ENCODE measurements around the gene B3GNT7. TPM values are rescaled to one million over a fixed set of nuclear protein-coding genes. Genes with fewer than 3 reads are reported as not detected.

B3GNT7 gene
- total and polyA plus RNA-seq, 2 of the 8 experiments (the other 6 are each of a cell fraction or from before 2014, with no cell fraction given), result 26.4 to 73.1 TPM

- Histone ChIP-seq H2AK5ac (ENCODE audit: low read depth, low read length) (no peak overlapping the region), H2BK20ac (ENCODE audit: low read length) (no peak overlapping the region), H3K79me1 (ENCODE audit: low read depth, low read length) (no peaks in the 10 kb centered on the region), H3K79me2 (ENCODE audit: control insufficient read depth in 1 of 2, insufficient read depth in 2 of 2, low read length in 2 of 2) (no peaks in the 10 kb centered on the region), H3K18ac (ENCODE audit: extremely low read depth, low read length) (no peak overlapping the region), H2BK15ac (ENCODE audit: low read length) (no peak overlapping the region), H3K4ac (replicated peaks; ENCODE audit: insufficient read length, low read depth, low read length) (no peak overlapping the region), H4K91ac (replicated peaks; ENCODE audit: insufficient read length, low read length) (no peak overlapping the region), H4K8ac (ENCODE audit: extremely low read depth, insufficient read depth, low read length) (no peak overlapping the region), H2AFZ (ENCODE audit: low read length) (no peak overlapping the region), H2BK5ac (ENCODE audit: low read depth, low read length) (no peak overlapping the region), H3K4me3 (ENCODE audit: extremely low read depth in 1 of 4, insufficient read depth in 2 of 4, low read depth in 3 of 4, low read length in 4 of 4) (no peak overlapping the region), H2BK120ac (replicated peaks; ENCODE audit: low read depth, low read length) (no peak overlapping the region), H3K14ac (ENCODE audit: insufficient read length) (no peak overlapping the region), H3K4me2 (ENCODE audit: insufficient read depth in 1 of 2, low read depth in 2 of 2, low read length in 2 of 2) (no peak overlapping the region), H3K36me3 (ENCODE audit: control insufficient read depth in 2 of 4, insufficient read depth in 4 of 4, low read length in 3 of 4) (no peaks in the 10 kb centered on the region; a peak in 1 of 8 replicates), H2BK12ac (ENCODE audit: low read depth, low read length) (no peak overlapping the region), H4K20me1 (replicated peaks in 1 of 2; ENCODE audit: control insufficient read depth in 1 of 2, insufficient read depth in 2 of 2, low read length in 2 of 2) (no peaks in the 10 kb centered on the region), H3K56ac (replicated peaks; ENCODE audit: insufficient read length, low read depth, low read length) (no peak overlapping the region), H3K27ac (ENCODE audit: low read depth, low read length) (no peak overlapping the region), H3K9me3 (ENCODE audit: insufficient read depth in 2 of 2, low read depth in 1 of 2, low read length in 1 of 2) (no peaks in the 10 kb centered on the region), H3K27me3 (replicated peaks in 1 of 4; ENCODE audit: control insufficient read depth in 3 of 4, extremely low read depth in 1 of 4, insufficient read depth in 3 of 4, low read length in 3 of 4) (no peaks in the 10 kb centered on the region), H3K9ac (replicated peaks in 1 of 4; ENCODE audit: extremely low read depth in 1 of 4, low read depth in 3 of 4, low read length in 3 of 4) (no peak overlapping the region), H3K23ac (ENCODE audit: insufficient read length) (no peak overlapping the region), H3K23me2 (ENCODE audit: low read depth, low read length) (no peaks in the 10 kb centered on the region; the same call in 1 of the 2 replicates), H3K4me1 (replicated peaks in 1 of 4; ENCODE audit: control insufficient read depth in 3 of 4, insufficient read depth in 4 of 4, low read length in 3 of 4) (no peaks in the 10 kb centered on the region), H4K5ac (ENCODE audit: insufficient read length, low read depth, low read length) (no peak overlapping the region)
- WGBS, 2 experiments (ENCODE audit: extremely low coverage in 1 of 2, insufficient coverage in 1 of 2, insufficient read length in 1 of 2, insufficient replicate concordance in 2 of 2, low coverage in 1 of 2, low lambda C conversion rate in 2 of 2, missing lambda C conversion rate in 1 of 2), result 97% methylated on average over 2 of the region's 2 CpGs; no CpG with 5 or more reads in 1 of the 2 experiments
- ChIA-PET POLR2A (ENCODE audit: partially characterized antibody) (no interaction called here), CTCF (ENCODE audit: partially characterized antibody) (interaction anchor here (1.0 to 1.4 kb wide), 4 partner anchors 14 to 58 kb away, joined by 3 to 7 read pairs (median 4); no protein-coding TSS in a partner anchor)
- DNase-seq (ENCODE audit: low read depth in 1 of 2, low spot score in 2 of 2) (no peak), FAIRE-seq (no peak)
- no peak for TF ChIP-seq RXRA (IDR thresholded peaks at IDR 0.05; ENCODE audit: insufficient read depth, low read depth, low read length)
- no peak for TF ChIP-seq ZNF274 (IDR thresholded peaks at IDR 0.05; ENCODE audit: borderline replicate concordance, extremely low read depth, low read length)
- TF ChIP-seq TEAD4 (IDR thresholded peaks at IDR 0.05; ENCODE audit: low read depth, low read length), result peak; percentile 37; the same call in 1 of the 2 replicates
These were observed 47.3 kb upstream of the B3GNT7 start for GRCh38 chr2:231348173-231348572.
